Stimulated activated CD4-positive, alpha-beta T cell treated with anti-CD3 and anti-CD28 coated beads, Interleukin-15, amount 100 ng/mL, for 48 hours (primary cell): Measurements from ENCODE around the gene NFIA.

Source experiments
- DNase-seq, 2 donors: peaks; one replicate each; pipeline ENCODE4 v3.0.0-alpha.2; 2020; ENCODE audit warnings: low read depth in 2 of 2

The NFIA gene

DNA sequence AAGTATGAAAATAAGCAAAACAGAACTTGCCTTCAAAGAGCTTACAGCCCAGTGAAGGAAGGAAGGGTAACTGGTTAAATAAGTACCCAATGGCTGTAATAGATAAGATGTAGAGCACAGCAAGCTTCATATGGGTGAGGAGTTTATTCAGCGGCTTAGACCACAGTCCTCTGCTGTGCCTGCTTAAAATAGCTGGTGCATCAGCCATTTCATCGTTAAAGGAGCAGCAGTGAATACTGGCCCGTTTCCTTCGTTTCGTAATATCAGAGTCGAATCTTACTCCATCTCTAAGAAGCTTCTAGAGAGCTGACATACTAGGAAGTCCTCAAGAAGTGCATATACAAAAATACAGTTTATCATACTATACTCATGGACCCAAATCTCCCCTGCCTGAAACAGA lies 286.5 kb downstream of the NFIA start:
- DNase-seq, result no peak

DNA sequence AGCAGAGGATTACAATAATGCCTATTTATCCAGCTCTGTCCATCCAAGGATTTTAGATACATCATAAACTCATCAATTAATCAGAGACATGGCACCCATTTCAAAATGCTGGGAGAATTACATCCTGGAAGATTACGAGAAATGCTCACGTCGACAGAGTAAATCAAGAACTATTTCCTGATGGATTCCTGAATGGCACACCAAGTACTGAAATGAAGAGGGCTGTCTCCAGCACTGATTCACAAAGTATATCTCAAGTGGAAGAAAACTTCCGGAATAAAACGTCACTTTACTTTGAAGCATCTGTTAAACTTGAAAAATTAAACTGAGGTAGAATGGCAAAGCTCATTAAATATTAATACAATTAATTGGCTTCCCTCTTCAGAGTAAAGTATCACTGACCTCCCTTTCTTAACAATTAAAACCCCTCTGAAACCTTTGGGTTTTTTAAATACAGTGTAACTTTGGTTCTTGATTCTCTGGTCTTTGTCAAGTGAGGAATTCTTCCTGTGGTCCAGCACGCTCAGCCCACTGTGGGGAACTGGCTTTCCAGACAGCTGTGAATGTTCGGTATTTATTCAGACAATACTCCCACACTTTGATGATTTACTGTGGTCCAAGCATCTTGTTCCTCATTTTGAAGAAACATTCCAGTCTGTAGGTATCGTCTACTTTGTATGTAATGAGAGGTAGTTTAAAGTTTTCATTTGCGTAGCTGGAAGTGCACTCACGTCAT lies 288.0 kb downstream of the NFIA start:
- no peak for DNase-seq

- DNase-seq, result no peak
Observed at GRCh38 chr1:61370913-61371279, 288.5 kb downstream of the NFIA start.

- no peak for DNase-seq
Observed at GRCh38 chr1:61372944-61373343, 290.6 kb downstream of the NFIA start.

DNA sequence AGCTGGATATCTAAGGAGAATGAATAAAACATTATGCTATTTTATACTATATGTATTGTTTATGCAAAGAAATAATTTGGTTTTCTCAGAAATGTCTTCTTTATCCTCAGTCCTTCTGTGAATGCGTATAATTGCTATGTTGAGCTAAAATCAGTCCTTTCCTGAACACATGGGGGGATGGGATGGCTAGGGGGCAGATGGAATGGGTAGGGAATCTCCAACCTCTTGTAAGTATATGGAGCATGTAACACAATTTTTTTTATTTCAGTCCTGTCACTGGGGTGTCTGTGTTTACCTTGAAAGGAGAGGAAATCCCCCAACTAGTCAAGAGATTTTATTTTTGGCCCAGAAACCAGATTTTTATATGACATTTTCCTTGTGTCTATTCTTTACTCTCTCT lies 291.8 kb downstream of the NFIA start:
- no peak for DNase-seq

DNA sequence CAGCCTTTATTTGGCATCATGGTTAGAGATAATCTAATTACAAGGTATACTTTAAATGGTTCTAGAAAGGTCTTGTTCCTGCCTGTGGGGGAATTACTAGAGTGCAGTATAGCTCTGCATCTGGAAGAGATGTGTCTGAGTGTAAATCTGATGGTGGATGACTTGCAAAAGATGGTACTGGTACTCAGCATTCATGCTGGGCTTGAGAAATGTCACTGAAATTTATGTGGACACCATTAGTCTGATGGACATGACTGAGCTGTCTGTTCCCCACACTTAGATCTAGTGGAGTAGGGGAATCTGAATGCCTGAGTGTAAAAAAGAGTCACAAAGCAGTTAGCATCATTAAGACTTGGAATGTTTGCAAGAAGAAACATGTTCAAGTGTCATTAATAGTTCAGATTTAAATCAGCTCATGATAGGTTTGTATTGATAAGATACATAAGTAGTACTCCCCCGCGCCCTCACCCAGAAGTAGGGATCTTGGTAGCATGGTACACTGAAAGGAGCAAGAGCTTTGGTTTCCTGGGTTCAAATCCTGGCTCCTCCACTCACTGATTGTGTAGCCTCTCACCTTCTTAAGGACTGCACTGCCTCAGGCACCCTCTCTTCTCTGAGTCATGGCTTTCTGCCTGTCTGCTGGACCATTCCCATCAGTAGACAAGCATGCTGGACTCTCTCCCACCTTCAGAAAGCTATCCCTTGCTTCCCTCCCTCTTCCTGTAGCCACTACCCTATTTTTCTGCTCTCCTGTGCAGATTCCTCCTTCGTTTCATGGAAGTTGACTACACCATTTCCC lies 292.9 kb downstream of the NFIA start:
- DNase-seq, result no peak

DNA sequence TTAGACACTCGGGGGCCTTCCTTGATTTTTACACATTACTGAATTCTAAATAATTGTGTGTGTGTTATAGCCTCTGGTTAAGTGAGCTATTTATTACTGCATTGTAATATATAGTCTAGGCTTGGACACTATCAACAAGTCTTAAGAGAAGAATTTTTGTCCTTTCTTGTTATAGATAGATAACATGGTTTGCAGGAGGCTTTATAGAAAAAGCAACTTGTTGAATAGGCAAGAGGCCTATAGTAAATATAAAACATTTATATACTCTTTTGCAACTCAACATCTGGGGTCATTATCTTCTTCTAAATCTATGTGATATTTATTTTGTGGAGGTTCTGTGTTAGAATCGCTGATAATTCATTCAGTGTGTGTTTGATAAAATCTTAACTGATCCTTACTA lies 293.8 kb downstream of the NFIA start:
- DNase-seq, result no peak

DNA sequence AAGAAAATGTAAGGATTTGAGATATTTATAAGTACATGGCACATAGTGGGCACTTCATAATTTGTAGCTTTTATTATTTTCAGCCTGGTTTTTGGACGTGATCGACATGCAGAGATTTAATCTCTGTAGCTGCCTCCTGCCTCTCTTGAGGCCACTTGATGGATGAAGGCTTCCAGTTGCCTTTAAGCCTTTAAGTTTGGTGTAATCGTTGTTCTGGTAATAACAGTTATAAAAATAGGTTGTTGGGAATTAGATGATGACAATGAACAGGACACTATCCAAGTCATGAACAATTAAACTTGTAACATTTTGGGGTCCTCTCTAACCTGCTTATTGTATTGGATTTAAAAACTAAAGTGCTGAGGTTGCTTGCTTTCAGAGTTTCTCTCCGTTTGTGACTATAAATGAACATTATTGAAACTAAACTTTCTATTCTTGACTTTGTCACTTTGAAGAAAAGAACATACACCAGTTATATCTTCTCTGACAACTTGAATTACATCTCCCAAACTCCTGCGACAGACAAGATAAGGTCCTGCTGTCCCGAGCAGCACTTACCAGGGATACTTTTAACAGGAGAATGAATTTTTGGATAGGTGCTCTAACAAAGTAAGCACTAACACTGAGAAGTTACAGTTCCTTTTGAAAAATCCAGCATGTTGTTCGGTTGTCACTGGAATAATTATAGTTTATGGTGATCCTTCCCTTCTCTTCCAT lies 295.0 kb downstream of the NFIA start:
- DNase-seq, result no peak

- DNase-seq, result no peak
Observed at GRCh38 chr1:61378494-61379180, 296.3 kb downstream of the NFIA start.

- DNase-seq, result no peak
Observed at GRCh38 chr1:61379693-61380092, 297.3 kb downstream of the NFIA start.

DNA sequence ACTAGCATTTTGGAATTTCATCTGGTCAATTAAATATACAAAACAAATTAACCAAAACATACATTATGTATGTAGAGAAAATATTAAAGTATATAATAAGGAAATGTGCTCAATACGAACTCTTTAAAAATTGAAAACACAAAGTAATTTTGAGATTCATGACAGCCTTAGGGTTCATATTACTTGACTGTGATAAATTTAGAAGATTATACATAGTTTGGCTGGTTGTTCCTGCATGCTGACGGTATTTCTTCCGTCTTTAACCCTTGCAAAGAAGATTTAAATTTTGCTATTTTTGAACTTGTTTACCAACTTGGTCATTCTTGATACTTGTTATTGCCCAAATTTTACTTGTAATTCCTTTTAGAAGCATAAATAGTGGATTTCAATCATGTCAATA lies 298.2 kb downstream of the NFIA start:
- no peak for DNase-seq

GRCh38 chr1:61386323-61386722 lies 304.0 kb downstream of the NFIA start:
- DNase-seq, result no peak

DNA sequence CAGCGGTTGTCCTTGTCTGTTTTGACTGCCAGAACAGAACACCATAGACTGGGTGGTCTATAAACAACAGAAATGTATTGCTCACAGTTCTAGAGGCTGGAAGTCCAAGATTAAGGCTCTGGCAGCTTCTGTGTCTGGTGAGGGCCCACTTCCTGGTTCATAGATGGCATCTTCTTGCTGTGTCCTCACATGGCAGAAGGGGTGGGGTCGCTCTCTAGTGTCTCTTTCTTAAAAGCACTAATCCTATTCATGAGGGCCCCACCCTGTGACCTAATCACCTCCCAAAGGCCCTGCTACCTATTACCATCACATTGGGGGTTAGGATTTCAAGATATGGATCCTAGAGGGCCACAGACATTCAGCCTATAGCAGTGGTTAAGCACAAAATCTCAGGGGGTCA lies 304.4 kb downstream of the NFIA start:
- DNase-seq, result no peak

DNA sequence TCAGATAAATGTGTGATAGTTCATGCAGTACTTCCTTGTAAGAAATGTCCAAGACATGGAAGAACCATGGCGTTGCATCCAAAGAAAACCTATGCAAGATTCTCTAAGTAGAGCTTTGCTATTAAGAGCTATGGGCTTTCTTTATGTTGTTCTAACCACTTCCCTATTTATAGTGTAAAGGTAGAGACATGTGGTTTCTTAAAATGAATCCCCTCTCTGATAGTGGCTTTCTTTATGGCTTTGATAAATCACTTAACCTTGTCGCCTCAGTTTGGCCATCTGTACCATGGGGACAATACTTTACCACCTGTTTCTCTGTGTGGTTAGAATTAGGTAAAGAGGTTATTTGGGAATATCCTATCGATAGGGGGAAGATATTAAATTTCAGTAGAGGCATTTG lies 305.5 kb downstream of the NFIA start:
- no peak for DNase-seq

GRCh38 chr1:61388566-61388965 lies 306.2 kb downstream of the NFIA start:
- DNase-seq, result no peak

DNA sequence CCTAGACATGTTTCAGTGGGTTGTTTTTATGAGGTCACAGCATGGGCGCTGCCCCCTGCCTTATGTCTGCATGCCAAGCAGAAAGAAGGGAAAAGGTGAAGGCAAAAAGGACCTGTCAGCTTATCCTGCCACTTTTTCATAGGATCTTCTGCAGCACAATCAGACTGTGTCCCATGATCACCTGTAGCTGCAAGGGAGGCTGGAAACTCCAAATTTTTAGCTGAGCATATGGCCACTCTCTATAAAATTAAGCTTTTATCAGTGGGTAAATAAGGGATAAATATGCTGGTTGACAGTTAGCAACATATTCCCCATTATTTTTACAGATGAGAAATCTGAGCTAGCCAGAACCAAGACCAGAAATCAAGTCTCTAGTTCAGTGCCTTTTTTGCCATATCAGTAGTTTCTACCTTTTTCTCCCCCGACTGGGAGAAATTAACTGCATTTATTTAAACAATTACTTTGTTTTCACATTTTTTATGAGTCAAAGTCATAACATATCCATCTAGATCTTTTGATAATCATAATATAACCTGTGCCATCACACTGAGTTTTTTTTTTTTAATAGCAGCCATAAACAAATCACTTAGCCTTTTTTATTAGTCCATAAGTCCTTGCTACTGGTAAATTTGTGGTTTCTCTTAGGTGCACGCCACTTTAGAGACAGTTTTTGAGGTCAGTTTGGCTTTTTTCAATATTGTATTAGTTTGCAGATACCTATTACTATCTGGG lies 307.0 kb downstream of the NFIA start:
- no peak for DNase-seq

- no peak for DNase-seq
Observed at GRCh38 chr1:61389926-61390845, 307.8 kb downstream of the NFIA start.

DNA sequence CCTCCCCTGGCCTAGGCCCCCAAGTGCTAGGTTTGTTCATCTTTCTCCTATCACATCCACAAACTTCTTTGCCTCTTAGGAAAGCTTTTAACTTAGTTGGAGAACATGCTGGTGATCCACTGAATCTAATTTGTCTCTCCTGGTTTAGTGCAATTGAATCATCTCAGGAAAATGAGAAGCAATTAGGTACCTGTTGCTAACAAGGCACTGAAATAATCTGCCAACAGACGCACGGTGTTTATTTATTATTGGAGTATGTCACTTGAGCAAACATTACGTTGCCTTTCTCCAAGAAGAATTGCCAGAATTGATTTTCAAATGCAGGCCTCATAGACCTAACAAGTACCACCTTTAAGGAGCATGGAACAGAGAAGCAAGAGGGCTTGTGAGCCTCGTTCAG lies 309.4 kb downstream of the NFIA start:
- DNase-seq, result no peak

- DNase-seq, result no peak
Observed at GRCh38 chr1:61392409-61393242, 310.3 kb downstream of the NFIA start.

DNA sequence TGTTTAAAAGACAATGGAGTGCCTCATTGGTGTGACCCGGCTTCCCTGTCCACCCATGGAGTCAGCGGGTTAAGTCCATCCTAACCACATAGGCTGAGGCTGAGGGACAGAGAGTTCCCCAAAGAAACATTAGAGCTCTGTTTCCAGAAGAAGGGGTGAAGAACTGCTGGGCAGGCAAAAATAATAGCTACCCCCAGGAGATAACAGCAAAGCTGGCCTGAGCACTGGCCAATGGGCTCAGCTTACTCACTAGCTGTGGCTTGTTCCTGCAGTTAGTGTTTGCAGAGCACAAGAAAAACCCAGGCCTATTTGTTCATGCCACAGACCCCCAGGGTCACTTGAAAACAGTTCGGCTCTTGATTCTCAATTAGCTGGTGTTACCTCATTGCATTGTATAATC lies 311.2 kb downstream of the NFIA start:
- no peak for DNase-seq
